GF-D8 (cell line): ENCODE data around the gene DAPL1.

Experiments used
- DNase-seq: peaks from one replicate; lab custom pipeline; 2025; lab: John Stamatoyannopoulos, UW

The DAPL1 gene

GRCh38 chr2:158777077-158777476 is 18.0 kb upstream of the DAPL1 start:
- no peak for DNase-seq

DNA sequence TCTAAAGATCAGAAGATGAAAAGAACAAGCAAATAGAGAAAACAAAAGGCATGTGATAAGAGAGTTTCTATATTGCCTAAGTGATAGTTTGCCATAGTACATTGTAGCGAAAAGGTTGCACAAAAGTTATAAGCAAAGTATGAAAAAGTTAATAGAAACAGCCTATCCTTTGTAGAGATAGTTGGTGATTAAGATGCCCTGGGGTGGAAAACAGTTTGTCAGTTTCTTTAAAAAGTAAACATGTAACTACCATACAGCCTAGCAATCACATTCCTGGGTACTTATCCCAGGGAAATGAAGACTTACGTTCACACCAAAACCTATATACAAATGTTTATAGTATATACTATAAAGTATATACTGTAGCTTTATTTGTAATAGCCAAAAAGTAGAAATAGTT is 16.9 kb upstream of the DAPL1 start:
- no peak for DNase-seq

- DNase-seq = no peak
Observed at GRCh38 chr2:158779621-158780020, 15.5 kb upstream of the DAPL1 start.

- DNase-seq = no peak
Observed at GRCh38 chr2:158781353-158781961, 13.7 kb upstream of the DAPL1 start.

DNA sequence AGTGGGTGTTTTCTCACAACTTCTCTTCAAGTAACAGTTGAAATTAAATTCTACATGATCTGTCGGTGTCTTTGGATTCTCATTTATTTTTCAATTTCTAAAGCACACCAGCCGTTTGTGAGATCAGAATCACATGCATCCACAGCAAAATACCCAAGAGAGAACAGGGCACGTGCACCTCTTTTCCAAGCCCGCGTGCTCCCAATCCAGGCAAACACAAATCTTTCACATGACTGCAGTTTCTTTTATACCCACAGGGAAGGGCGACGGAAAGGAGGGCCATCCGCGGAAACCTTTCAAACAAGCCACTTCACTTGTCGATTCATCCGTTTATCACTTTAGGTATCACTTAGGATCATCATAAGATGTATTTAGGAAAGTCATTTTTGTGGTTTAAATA is 13.0 kb upstream of the DAPL1 start:
- no peak for DNase-seq

DNA sequence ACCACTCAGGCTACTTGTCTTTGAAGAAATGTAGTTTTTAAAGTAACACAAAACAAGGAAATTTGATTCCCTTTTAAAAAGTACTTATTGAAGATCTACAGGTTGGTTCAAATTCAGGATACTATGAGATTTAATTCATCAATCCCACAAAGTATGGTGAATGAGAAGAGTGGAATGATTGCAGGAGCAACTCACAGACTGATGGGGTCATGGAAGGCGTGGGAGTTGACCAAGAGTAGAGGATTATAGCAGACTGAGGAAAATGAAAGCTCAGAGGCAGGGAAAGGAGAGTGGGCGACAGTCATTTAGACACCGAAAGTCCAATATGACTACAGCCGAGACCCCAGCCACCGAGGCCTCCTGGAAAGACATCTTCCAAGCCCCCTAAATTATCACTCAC is 12.5 kb upstream of the DAPL1 start:
- no peak for DNase-seq

DNA sequence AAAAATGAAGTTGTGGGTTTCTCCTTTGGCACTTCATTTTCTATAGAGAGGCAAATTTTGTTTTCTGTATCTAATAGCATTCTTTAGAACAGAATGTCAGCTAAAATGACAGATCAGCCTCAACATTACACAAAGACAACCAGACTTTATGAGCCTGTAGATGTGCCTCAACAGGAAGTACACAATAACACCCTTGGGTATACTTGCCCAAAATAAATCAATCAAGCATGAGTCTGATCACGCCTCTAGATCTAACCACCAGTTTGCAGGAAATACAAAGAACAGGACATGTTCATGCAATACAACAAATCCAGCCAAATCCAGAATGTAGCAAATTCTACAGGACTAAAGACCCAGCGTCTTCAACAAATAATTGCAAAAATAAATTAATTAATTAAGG is 11.2 kb upstream of the DAPL1 start:
- DNase-seq = no peak

GRCh38 chr2:158786897-158787296 is 8.2 kb upstream of the DAPL1 start:
- DNase-seq = no peak

DNA sequence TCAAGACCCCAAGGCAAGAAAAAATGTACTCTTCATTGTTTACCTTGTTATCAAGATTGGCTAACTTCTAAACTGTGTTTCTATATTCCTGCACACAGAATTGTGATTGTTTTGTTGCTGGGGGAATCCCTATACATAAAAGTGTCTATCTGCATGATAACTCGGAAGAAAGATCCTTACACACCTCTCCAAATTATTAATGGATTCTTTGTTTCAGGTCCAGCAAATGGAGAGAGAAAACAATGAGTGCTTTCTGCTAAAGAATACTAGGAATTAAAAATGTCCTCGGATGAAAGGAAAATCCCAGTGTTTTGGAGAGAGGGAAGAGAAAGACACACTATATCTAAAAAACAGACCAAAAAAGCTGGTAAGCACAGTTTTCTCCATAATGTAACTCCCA is 6.2 kb upstream of the DAPL1 start:
- no peak for DNase-seq

DNA sequence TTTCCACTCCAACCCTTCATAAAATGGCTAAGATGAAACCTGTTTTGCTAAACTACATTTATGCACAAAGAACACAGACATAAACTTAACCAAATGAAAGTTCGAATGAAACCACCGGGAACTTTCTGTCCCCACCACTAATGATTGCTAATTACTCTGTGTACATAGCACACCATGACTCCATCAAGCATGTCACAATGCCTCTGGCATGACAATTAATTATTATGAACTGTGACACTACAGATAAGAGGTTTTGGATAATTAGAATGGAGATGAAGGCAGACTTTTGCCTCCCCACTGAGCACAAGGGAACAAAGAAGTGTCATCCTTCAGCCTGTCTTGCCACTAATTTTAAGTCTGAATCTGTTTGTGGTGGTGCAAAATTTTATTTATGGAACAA is 1.5 kb downstream of the DAPL1 start:
- no peak for DNase-seq

DNA sequence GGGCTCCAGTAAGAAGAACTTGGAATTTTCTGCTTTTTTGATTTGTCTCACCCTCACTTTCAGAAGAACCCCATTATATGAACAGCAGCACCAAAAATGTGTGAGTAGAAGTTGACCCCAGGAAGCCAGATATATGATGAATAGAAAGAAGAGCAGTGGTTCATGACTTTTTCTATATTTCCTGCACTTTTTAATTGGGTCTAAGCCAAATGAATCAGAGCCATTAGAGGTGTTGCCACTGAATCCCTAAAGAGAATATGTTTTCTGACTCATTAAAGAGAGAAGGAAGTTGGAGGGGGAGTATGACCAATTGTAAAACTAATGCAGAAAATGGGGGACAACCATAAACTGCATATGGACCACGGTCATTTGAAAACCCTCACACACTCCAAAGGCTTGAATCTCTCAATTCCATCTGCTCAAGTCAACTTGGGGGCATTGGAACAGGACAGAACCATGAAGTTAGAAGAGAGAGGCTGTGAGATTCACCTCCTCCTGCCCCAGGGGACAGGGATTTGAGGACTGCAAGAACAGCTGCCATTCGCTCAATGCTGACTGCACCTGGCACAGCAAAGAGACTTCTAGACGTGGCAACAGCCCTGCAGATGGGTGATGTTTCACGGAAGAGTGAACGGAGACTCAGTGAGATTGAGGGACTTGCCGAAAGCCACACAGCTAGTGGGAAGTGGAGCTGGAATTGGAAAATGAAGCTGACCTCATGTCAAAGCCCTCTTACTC is 3.0 kb downstream of the DAPL1 start:
- DNase-seq = no peak

DNA sequence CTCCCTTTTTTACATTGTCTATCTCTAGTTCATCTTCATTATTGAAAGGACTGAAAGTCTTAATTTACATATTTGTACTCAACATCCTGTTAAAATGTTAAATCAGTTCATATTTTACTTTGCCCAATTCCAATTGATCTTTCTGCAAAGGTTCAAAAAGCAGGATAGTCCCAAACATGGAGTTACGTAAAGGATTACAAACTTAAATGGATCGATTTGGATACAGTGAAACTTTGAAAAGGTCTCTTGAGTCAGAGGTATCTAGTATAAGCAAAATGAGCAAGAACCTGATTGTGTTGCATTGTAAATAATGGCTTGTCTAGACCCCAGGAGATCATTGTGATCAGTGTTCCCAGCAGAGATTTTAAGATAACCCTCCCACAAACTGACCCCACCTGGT is 4.1 kb downstream of the DAPL1 start:
- no peak for DNase-seq

DNA sequence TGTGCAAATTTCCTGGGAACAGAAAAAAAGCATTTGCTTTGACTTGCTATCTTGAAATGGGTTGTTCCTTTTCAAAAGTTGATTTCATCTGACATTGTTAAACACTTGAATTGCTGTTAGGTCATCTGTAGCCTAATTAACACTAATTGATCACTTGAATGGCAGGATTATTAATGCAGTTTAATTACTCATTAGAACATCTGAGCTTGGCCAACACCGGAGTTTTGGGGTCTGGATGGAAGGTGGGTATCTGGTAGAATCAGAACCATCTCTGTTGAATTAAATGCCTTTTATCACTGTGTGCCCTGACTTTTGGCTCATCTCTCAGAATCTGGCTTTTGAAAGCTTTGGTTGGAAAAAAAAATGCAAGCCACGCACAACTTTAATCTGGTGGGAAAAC is 8.4 kb downstream of the DAPL1 start:
- DNase-seq = no peak

DNA sequence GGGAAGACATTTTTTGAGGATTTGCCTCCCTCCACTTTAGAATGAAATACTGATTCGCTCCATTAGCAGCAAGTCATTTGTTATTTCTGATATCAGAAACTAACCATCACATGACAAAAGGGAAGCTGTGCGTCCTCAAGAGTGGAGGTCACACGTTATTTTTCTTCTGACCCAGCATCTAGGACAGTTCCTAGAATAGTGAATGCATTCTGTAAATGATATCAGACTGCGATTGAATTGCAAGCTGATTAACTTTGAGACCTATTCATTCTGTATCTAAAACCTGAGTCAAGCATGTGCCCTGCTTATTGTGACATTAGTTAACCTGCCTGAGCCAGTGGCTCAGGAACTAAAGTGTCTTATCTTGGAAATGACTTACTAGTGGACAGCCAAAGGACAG is 10.1 kb downstream of the DAPL1 start:
- DNase-seq = no peak

- DNase-seq = no peak
Observed at GRCh38 chr2:158805936-158806335, 10.8 kb downstream of the DAPL1 start.

DNA sequence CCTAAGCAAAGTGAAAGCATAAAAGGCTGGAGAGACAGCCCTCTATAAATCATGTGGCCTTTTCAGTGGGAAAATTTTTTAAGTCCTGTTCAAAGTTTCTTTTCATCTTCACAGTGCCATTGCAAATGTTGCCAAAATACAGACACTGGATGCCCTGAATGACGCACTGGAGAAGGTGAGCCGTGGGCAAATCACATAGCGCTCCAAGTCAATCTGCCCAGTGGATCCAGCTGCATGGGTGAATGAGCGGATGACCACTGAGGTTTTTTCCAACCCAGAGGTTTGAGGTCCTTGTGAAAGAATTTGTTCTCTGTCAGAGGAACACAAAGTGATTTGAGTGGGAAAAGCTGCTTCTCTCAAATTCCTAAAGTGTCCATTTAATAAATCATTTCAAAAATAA is 11.8 kb downstream of the DAPL1 start:
- DNase-seq = no peak

GRCh38 chr2:158808426-158808825 is 13.3 kb downstream of the DAPL1 start:
- DNase-seq = no peak

- no peak for DNase-seq
Observed at GRCh38 chr2:158809816-158810215, 14.7 kb downstream of the DAPL1 start.

GRCh38 chr2:158810731-158811460 is 15.8 kb downstream of the DAPL1 start:
- no peak for DNase-seq

GRCh38 chr2:158815166-158815565 is 20.0 kb downstream of the DAPL1 start:
- no peak for DNase-seq

- DNase-seq = no peak
Observed at GRCh38 chr2:158815658-158816057, 20.5 kb downstream of the DAPL1 start.

DNA sequence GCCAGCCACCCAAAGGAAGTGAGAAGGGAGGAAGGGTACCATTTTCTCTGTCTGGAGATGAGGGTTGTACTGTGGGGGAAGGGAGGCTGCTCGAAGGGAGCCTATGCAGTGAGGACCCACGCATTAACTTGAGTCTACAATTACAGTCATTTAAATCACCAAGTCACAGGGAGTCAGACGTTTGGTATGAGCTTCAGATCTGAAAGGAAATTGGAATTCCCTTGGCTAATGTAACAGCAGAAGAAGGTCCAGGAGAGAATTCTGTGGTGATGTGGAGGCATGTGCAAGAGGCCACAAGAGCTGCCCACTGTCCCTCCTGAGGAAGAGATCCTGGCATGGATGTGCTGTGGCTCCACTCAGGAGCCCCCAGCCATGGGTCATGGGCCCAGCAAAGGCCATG is 22.5 kb downstream of the DAPL1 start:
- DNase-seq = no peak

GRCh38 chr2:158818511-158818910 is 23.4 kb downstream of the DAPL1 start:
- no peak for DNase-seq
